ENCODE measurements around the gene KRT83.

KRT83 gene

GRCh38 chr12:52351196-52352059 lies 30.2 kb upstream of the KRT83 start:
- TF ChIP-seq CTCF (conservative IDR thresholded peaks at IDR 0.05; ENCODE audit: low read length) (no peak), EZH2phosphoT487 (IDR thresholded peaks at IDR 0.05; ENCODE audit: borderline replicate concordance) (no peak)
- Histone ChIP-seq H3F3A (ENCODE audit: low read depth) (no peaks in the 10 kb centered on the region), H4K20me1 (ENCODE audit: insufficient read depth, low read length, poor library complexity, severe bottlenecking) (no peaks in the 10 kb centered on the region), H3K9me3 (ENCODE audit: insufficient read depth, low read depth, low read length) (no peaks in the 10 kb centered on the region), H3K4me1 (ENCODE audit: insufficient read depth, low read length, poor library complexity, severe bottlenecking) (peaks cover 55% of the 10 kb centered on the region), H2AFZ (ENCODE audit: low read length) (no peak overlapping the region), H3K36me3 (ENCODE audit: insufficient read depth, low read length) (no peaks in the 10 kb centered on the region), H3K9ac (ENCODE audit: low read depth, low read length, poor library complexity, severe bottlenecking) (no peak overlapping the region), H3K9me2 (replicated peaks; ENCODE audit: low read depth, low read length) (no peaks in the 10 kb centered on the region), H3K27me3 (ENCODE audit: insufficient read depth, low read length, poor library complexity, severe bottlenecking) (no peaks in the 10 kb centered on the region), H3K4me2 (ENCODE audit: low read depth, low read length, poor library complexity, severe bottlenecking) (peak overlapping the region; percentile 56), H3K79me2 (ENCODE audit: insufficient read depth, low read length) (no peaks in the 10 kb centered on the region), H3K4me3 (ENCODE audit: low read length, poor library complexity, severe bottlenecking) (peak overlapping the region; percentile 32)

- Histone ChIP-seq H3F3A (ENCODE audit: low read depth) (no peaks in the 10 kb centered on the region), H3K36me3 (ENCODE audit: insufficient read depth, low read length) (no peaks in the 10 kb centered on the region), H3K9ac (ENCODE audit: low read depth, low read length, poor library complexity, severe bottlenecking) (no peak overlapping the region), H3K4me3 (ENCODE audit: low read length, poor library complexity, severe bottlenecking) (no peak overlapping the region), H2AFZ (ENCODE audit: low read length) (no peak overlapping the region), H3K9me2 (replicated peaks; ENCODE audit: low read depth, low read length) (no peaks in the 10 kb centered on the region), H4K20me1 (ENCODE audit: insufficient read depth, low read length, poor library complexity, severe bottlenecking) (no peaks in the 10 kb centered on the region), H3K4me2 (ENCODE audit: low read depth, low read length, poor library complexity, severe bottlenecking) (no peak overlapping the region), H3K27me3 (ENCODE audit: insufficient read depth, low read length, poor library complexity, severe bottlenecking) (no peaks in the 10 kb centered on the region), H3K9me3 (ENCODE audit: insufficient read depth, low read depth, low read length) (no peaks in the 10 kb centered on the region), H3K79me2 (ENCODE audit: insufficient read depth, low read length) (no peaks in the 10 kb centered on the region), H3K4me1 (ENCODE audit: insufficient read depth, low read length, poor library complexity, severe bottlenecking) (peaks cover 59% of the 10 kb centered on the region)
- TF ChIP-seq EZH2phosphoT487 (IDR thresholded peaks at IDR 0.05; ENCODE audit: borderline replicate concordance) (no peak), CTCF (conservative IDR thresholded peaks at IDR 0.05; ENCODE audit: low read length) (no peak)
Observed at GRCh38 chr12:52350786-52351185, 29.6 kb upstream of the KRT83 start.

- Histone ChIP-seq H3K79me2 (ENCODE audit: insufficient read depth, low read length) (no peaks in the 10 kb centered on the region), H3K4me1 (ENCODE audit: insufficient read depth, low read length, poor library complexity, severe bottlenecking) (peaks cover 59% of the 10 kb centered on the region), H3K4me2 (ENCODE audit: low read depth, low read length, poor library complexity, severe bottlenecking) (no peak overlapping the region), H3K9me3 (ENCODE audit: insufficient read depth, low read depth, low read length) (no peaks in the 10 kb centered on the region), H3K36me3 (ENCODE audit: insufficient read depth, low read length) (no peaks in the 10 kb centered on the region), H4K20me1 (ENCODE audit: insufficient read depth, low read length, poor library complexity, severe bottlenecking) (no peaks in the 10 kb centered on the region), H3K9ac (ENCODE audit: low read depth, low read length, poor library complexity, severe bottlenecking) (no peak overlapping the region), H3K9me2 (replicated peaks; ENCODE audit: low read depth, low read length) (no peaks in the 10 kb centered on the region), H3F3A (ENCODE audit: low read depth) (no peaks in the 10 kb centered on the region), H3K27me3 (ENCODE audit: insufficient read depth, low read length, poor library complexity, severe bottlenecking) (no peaks in the 10 kb centered on the region), H3K4me3 (ENCODE audit: low read length, poor library complexity, severe bottlenecking) (no peak overlapping the region), H2AFZ (ENCODE audit: low read length) (no peak overlapping the region)
- TF ChIP-seq CTCF (conservative IDR thresholded peaks at IDR 0.05; ENCODE audit: low read length) (no peak), EZH2phosphoT487 (IDR thresholded peaks at IDR 0.05; ENCODE audit: borderline replicate concordance) (no peak)
Observed at GRCh38 chr12:52350021-52350620, 28.9 kb upstream of the KRT83 start.

All from Loucy (cell line).